Smooth muscle cell (in vitro differentiated cells): ENCODE data around the gene ZNF236. TPM values are rescaled to one million over a fixed set of nuclear protein-coding genes. Genes with fewer than 3 reads are reported as not detected.

Source experiments
- DNase-seq: peaks from one replicate; lab custom pipeline; 2025; ENCODE audit not compliant: unreplicated experiment; lab: John Stamatoyannopoulos, UW
- H2AFZ ChIP-seq: fragments of 200-600 bp; sonication (generic); 2 replicates; pipeline ENCODE4 v1.6.0; 2016; ENCODE audit warnings: antibody characterized with exemption, low read depth, mild to moderate bottlenecking
- H3F3A ChIP-seq: fragments of 200-600 bp; sonication (generic); 2 replicates; pipeline ENCODE4 v1.6.0; 2017; ENCODE audit warnings: antibody characterized with exemption, low read depth
- H3K27ac ChIP-seq: fragments of 200-600 bp; sonication (generic); 2 replicates; pipeline ENCODE4 v1.5.1; 2016; ENCODE audit warnings: low read depth, mild to moderate bottlenecking
- H3K27me3 ChIP-seq: fragments of 200-600 bp; sonication (generic); 2 replicates; pipeline ENCODE4 v1.6.1; 2016; ENCODE audit warnings: low read depth, mild to moderate bottlenecking
- H3K36me3 ChIP-seq: fragments of 200-600 bp; sonication (generic); 2 replicates; pipeline ENCODE4 v1.5.1; 2016; ENCODE audit warnings: low read depth
- H3K4me1 ChIP-seq: fragments of 200-600 bp; sonication (generic); 2 replicates; pipeline ENCODE4 v1.5.1; 2016; ENCODE audit warnings: low read depth
- H3K4me2 ChIP-seq: fragments of 200-600 bp; sonication (generic); 2 replicates; pipeline ENCODE4 v1.6.0; 2016; ENCODE audit warnings: mild to moderate bottlenecking
- H3K4me3 ChIP-seq: fragments of 200-600 bp; sonication (generic); 2 replicates; pipeline ENCODE4 v1.5.1; 2016; ENCODE audit warnings: mild to moderate bottlenecking
- H3K79me2 ChIP-seq: fragments of 200-600 bp; sonication (generic); 2 replicates; pipeline ENCODE4 v1.6.0; 2016; ENCODE audit warnings: low read depth, mild to moderate bottlenecking
- H3K9ac ChIP-seq: fragments of 200-600 bp; sonication (generic); 2 replicates; pipeline ENCODE4 v1.6.0; 2016; ENCODE audit warnings: low read depth
- H3K9me3 ChIP-seq: fragments of 200-600 bp; sonication (generic); replicated peaks from 2 replicates; pipeline ENCODE4 v1.5.1; 2016; ENCODE audit warnings: low read depth
- H4K20me1 ChIP-seq: fragments of 200-600 bp; sonication (generic); 2 replicates; pipeline ENCODE4 v1.6.0; 2016; ENCODE audit warnings: low read depth
- CTCF ChIP-seq: fragments of 200-600 bp; sonication (generic); IDR thresholded peaks from 2 replicates; pipeline ENCODE4 v1.5.1; 2017; ENCODE audit warnings: borderline replicate concordance, mild to moderate bottlenecking, antibody characterized with exemption; ENCODE audit not compliant: insufficient read depth, poor library complexity, severe bottlenecking
- WGBS: methylation state at CpG from one replicate; pipeline ENCODE4 v1.1.7; 2016; ENCODE audit warnings: low lambda C conversion rate; 5-methylcytosine and 5-hydroxymethylcytosine counted together
- polyA plus RNA-seq: library from polyadenylated mRNA; unstranded; fragments of >200 nt; fragmentation: Nextera tagmentation; extraction: Ambion mirVana; gene quantifications from 2 replicates; pipeline ENCODE4 v1.2.1, GENCODE V29; 2016
- total RNA-seq: library from RNA; depleted of rRNA; stranded (reverse); fragments of >200 nt; gene quantifications from 2 replicates; pipeline ENCODE4 v1.2.3, GENCODE V29; 2014

ZNF236 gene
- total and polyA plus RNA-seq, 2 experiments from 2014 or later: 4.1 to 6.2 TPM

- H3K27ac ChIP-seq: no peak overlapping the region
- no peaks in the 10 kb centered on the region for H3F3A ChIP-seq
- H3K4me2 ChIP-seq: no peak overlapping the region
- H3K9ac ChIP-seq: no peak overlapping the region
- H3K9me3 ChIP-seq: no peaks in the 10 kb centered on the region
- no peak for DNase-seq
- H4K20me1 ChIP-seq: no peaks in the 10 kb centered on the region
- no peaks in the 10 kb centered on the region for H3K4me1 ChIP-seq
- peaks cover 2% of the 10 kb centered on the region for H3K27me3 ChIP-seq
- H2AFZ ChIP-seq: no peak overlapping the region
- H3K4me3 ChIP-seq: no peak overlapping the region
- TF ChIP-seq CTCF: no peak
- WGBS: 92% methylated on average over 26 of the region's 26 CpGs
- H3K36me3 ChIP-seq: no peaks in the 10 kb centered on the region
- H3K79me2 ChIP-seq: no peaks in the 10 kb centered on the region
These were observed 182.4 kb downstream of the ZNF236 start for GRCh38 chr18:77004555-77005380.

- TF ChIP-seq CTCF: no peak
- H3K36me3 ChIP-seq: no peaks in the 10 kb centered on the region
- no peak overlapping the region for H3K27ac ChIP-seq
- no peak overlapping the region for H3K4me3 ChIP-seq
- WGBS: 87% methylated on average over 11 of the region's 11 CpGs
- H3K9ac ChIP-seq: no peak overlapping the region
- no peaks in the 10 kb centered on the region for H3K9me3 ChIP-seq
- H2AFZ ChIP-seq: no peak overlapping the region
- no peaks in the 10 kb centered on the region for H3K4me1 ChIP-seq
- no peaks in the 10 kb centered on the region for H4K20me1 ChIP-seq
- H3K4me2 ChIP-seq: no peak overlapping the region
- H3F3A ChIP-seq: no peaks in the 10 kb centered on the region
- peaks cover 2% of the 10 kb centered on the region for H3K27me3 ChIP-seq
- DNase-seq: no peak
- H3K79me2 ChIP-seq: no peaks in the 10 kb centered on the region
These were observed 183.4 kb downstream of the ZNF236 start for GRCh38 chr18:77005651-77006195.

- no peak overlapping the region for H3K4me3 ChIP-seq
- no peak for TF ChIP-seq CTCF
- H2AFZ ChIP-seq: no peak overlapping the region
- DNase-seq: no peak
- no peaks in the 10 kb centered on the region for H3F3A ChIP-seq
- H3K27ac ChIP-seq: no peak overlapping the region
- no peak overlapping the region for H3K9ac ChIP-seq
- H3K9me3 ChIP-seq: no peaks in the 10 kb centered on the region
- H3K4me2 ChIP-seq: no peak overlapping the region
- peaks cover 2% of the 10 kb centered on the region for H3K27me3 ChIP-seq
- H3K79me2 ChIP-seq: no peaks in the 10 kb centered on the region
- 87% methylated on average over 29 of the region's 29 CpGs for WGBS
- H3K36me3 ChIP-seq: no peaks in the 10 kb centered on the region
- no peaks in the 10 kb centered on the region for H4K20me1 ChIP-seq
- no peaks in the 10 kb centered on the region for H3K4me1 ChIP-seq
These were observed 184.2 kb downstream of the ZNF236 start for GRCh38 chr18:77006305-77007175.
